D721Med (cell line): ENCODE measurements around the gene ISCU.

Experiments used
- DNase-seq: peaks from one replicate; pipeline ENCODE4 v3.0.0; 2011; ENCODE audit warnings: low spot score; ENCODE audit not compliant: insufficient read length
- FAIRE-seq: peaks from 2 replicates; lab custom pipeline; 2011; peaks lifted over from hg19 to GRCh38; lab: Jason Lieb, UNC
- TF ChIP-seq, protein P1 (sequence below): IDR thresholded peaks from 2 replicates; pipeline ENCODE4 v1.5.1; 2012; ENCODE audit warnings: mild to moderate bottlenecking, control low read depth; ENCODE audit not compliant: insufficient read depth; ENCODE audit errors: missing control alignments

Gene ISCU

GRCh38 chr12:108591267-108591980 is 29.0 kb downstream of the ISCU start:
- TF ChIP-seq, protein P1, sequence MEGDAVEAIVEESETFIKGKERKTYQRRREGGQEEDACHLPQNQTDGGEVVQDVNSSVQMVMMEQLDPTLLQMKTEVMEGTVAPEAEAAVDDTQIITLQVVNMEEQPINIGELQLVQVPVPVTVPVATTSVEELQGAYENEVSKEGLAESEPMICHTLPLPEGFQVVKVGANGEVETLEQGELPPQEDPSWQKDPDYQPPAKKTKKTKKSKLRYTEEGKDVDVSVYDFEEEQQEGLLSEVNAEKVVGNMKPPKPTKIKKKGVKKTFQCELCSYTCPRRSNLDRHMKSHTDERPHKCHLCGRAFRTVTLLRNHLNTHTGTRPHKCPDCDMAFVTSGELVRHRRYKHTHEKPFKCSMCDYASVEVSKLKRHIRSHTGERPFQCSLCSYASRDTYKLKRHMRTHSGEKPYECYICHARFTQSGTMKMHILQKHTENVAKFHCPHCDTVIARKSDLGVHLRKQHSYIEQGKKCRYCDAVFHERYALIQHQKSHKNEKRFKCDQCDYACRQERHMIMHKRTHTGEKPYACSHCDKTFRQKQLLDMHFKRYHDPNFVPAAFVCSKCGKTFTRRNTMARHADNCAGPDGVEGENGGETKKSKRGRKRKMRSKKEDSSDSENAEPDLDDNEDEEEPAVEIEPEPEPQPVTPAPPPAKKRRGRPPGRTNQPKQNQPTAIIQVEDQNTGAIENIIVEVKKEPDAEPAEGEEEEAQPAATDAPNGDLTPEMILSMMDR = no peak
- no peak for DNase-seq
- FAIRE-seq = no peak

- TF ChIP-seq, protein P1 = no peak
- no peak for DNase-seq
- FAIRE-seq = no peak
Observed at GRCh38 chr12:108592033-108592909, 29.9 kb downstream of the ISCU start.

- TF ChIP-seq, protein P1 = no peak
- FAIRE-seq (no peak), DNase-seq (no peak)
Observed at GRCh38 chr12:108594323-108594903, 32.0 kb downstream of the ISCU start.

DNA sequence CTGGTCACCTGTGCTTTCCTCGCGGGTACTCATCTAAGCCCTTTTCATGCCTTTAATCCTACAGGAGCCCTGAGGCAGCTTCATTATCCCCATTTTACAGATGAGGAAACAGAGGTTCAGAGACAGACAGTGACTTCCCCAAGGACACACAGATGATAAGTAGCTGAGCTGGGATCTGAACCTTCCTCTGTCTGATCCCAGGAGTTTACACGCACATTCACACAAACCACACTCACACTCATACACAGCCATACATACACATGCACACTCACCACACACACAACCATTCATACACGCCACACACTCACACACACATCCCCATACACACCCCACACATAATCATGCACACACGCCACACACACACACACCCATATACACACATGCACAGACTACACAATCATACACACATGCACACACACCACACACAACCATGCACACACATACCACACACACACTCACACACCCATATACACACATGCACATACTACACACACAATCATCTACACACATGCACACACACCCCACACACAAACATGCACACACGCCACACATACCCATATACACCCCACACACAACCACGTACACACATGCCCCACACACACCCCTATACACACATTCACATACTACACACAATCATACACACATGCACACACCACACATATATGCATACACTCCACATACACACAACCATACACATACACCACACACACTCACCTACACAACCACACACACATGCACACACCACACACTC is 32.7 kb downstream of the ISCU start:
- TF ChIP-seq, protein P1 = no peak
- DNase-seq (peak; percentile 7), FAIRE-seq (no peak)

- FAIRE-seq = no peak
- TF ChIP-seq, protein P1 = no peak
- no peak for DNase-seq
Observed at GRCh38 chr12:108595711-108596647, 33.6 kb downstream of the ISCU start.

- TF ChIP-seq, protein P1 = no peak
- no peak for DNase-seq
- no peak for FAIRE-seq
Observed at GRCh38 chr12:108596854-108597558, 34.6 kb downstream of the ISCU start.
